Muscle layer of colon (tissue), 2 donors: ENCODE results near the gene NR1D2.
"Not testable (repeated sequence)": the region's sequence is repeated elsewhere in the genome, so short reads cannot be mapped to it uniquely, and the experiment has no call there.

Source experiments
- H3K27ac ChIP-seq: one replicate; pipeline ENCODE4 v1.7.0; 2013; ENCODE audit warnings: low read depth, mild to moderate bottlenecking, low read length, moderate library complexity
- H3K27me3 ChIP-seq, 2 donors: one replicate each; pipeline ENCODE4 v1.7.0; 2013; ENCODE audit warnings: low read length in 2 of 2, mild to moderate bottlenecking in 2 of 2; ENCODE audit not compliant: insufficient read depth in 2 of 2, control insufficient read depth in 1 of 2
- H3K36me3 ChIP-seq: one replicate; pipeline ENCODE4 v1.7.0; 2013; ENCODE audit warnings: mild to moderate bottlenecking, low read length; ENCODE audit not compliant: insufficient read depth
- H3K4me1 ChIP-seq: one replicate; pipeline ENCODE4 v1.7.0; 2013; ENCODE audit warnings: mild to moderate bottlenecking, low read length; ENCODE audit not compliant: insufficient read depth
- H3K4me3 ChIP-seq, 2 donors: one replicate each; pipeline ENCODE4 v1.7.0; 2013; ENCODE audit warnings: low read length in 2 of 2, low read depth in 1 of 2, mild to moderate bottlenecking in 1 of 2, moderate library complexity in 1 of 2
- H3K9ac ChIP-seq: one replicate; pipeline ENCODE4 v1.7.0; 2013; ENCODE audit warnings: low read length
- H3K9me3 ChIP-seq: one replicate; pipeline ENCODE4 v1.7.0; 2013; ENCODE audit warnings: mild to moderate bottlenecking, low read length
- donor health status: abdominal sarcoma.
- donor health status: Adenocarcinoma of cecum.

The NR1D2 gene

DNA sequence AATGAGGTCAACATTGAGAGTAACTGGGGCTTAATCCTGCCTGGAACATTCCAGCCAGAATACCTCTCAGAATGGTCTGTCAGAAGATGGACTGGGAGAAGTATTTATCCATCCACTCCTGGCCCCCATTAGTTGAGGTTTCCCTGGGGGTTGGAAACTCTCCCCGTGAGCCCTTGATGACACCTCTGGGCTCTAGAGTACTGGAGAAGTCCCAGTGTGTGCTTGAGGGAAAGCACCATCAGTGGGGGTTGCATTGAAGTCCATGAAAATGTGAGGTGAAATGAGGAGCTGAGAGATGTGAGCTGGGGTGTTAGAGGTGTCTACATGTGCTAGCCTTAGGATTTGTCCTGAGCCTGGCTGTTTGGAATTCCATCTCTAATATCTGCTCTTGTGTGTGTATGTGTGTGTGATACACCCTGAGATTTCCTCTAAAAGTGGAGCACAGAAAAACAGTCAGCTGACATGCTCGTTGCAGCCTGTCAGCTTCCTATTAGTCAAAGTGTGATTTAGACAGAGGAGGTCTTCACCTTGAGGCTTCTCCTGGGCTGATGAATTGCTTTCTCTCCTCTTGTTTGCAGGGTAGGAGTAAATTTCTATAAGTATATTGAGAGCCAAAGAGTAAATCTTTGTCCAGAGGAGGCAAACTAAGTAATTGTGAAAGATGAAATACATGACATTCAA lies 67.6 kb downstream of the NR1D2 start:
- Histone ChIP-seq H3K27me3 (no peaks in the 10 kb centered on the region), H3K27ac (no peak overlapping the region), H3K36me3 (no peaks in the 10 kb centered on the region), H3K9ac (no peak overlapping the region), H3K4me1 (no peaks in the 10 kb centered on the region), H3K9me3 (no peaks in the 10 kb centered on the region), H3K4me3 (no peak overlapping the region)

DNA sequence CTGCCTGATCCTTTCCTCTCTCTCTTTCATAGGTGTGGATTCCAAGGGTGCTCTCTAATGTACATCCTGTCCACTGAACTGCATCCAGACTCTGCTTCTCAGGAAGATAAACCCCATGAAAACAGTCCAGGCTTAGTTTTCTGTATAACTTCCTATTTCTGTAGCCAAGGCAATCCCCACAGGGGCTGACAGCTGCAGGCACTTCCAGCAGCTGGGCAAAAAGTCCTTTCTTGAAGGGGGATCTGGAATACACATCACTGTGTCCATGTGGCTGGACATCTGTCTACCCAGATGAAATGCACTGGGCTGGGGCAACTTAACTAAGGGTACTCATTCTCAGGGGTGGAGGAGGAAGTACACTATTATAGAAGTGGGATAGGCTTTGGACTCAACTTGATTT lies 72.2 kb downstream of the NR1D2 start:
- Histone ChIP-seq H3K4me3 (no peak overlapping the region), H3K4me1 (no peaks in the 10 kb centered on the region), H3K27ac (no peak overlapping the region), H3K36me3 (no peaks in the 10 kb centered on the region), H3K9ac (no peak overlapping the region), H3K9me3 (no peaks in the 10 kb centered on the region), H3K27me3 (no peaks in the 10 kb centered on the region)

DNA sequence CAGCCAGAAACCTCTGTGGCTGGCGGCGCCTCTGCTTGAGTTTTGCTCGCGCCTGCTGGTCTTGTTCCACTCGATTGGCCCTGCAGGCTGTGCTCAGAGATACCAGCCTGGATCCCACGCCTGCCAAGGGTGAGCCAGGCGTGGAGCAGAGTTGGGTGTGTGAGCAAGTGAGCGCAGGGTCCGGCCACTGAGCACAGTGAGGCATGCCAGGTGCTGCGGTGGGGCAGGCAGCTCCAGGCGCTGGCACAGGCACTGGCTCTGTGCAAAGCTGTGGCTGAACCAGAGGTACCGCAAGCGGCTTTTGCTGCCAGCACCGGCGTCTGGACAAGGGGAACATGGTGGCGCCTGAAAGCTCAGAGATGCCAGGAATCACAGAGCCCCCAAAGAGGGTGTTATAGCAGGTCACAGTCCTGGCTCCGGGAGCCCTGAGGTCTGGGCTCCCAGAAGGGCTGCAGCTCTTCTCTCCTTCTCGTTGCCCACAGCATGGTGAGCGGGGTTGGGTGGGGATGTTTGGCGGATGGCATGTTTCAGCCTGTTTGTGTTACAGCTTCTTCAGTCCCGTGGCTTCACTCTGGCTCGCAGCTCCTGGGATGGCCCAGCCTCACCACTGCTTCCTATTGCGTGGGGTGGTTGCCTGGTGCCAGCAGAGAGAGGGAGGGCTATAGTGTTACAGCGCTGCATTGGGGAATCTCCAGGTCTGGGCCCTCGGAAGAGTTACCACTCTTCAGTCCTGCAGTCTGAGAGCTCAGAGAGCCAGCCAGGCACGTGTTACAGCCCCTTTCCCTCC lies 73.9 kb downstream of the NR1D2 start:
- H3K9ac ChIP-seq, result no peak overlapping the region
- no peaks in the 10 kb centered on the region for H3K9me3 ChIP-seq
- no peak overlapping the region for H3K27ac ChIP-seq
- H3K4me1 ChIP-seq, result no peaks in the 10 kb centered on the region
- no peaks in the 10 kb centered on the region for H3K27me3 ChIP-seq
- H3K36me3 ChIP-seq, result no peaks in the 10 kb centered on the region
- H3K4me3 ChIP-seq, result no peak overlapping the region

GRCh38 chr3:24019585-24019984 lies 74.5 kb downstream of the NR1D2 start:
- Histone ChIP-seq H3K9me3 (no peaks in the 10 kb centered on the region), H3K36me3 (no peaks in the 10 kb centered on the region), H3K9ac (no peak overlapping the region), H3K27me3 (no peaks in the 10 kb centered on the region), H3K4me1 (no peaks in the 10 kb centered on the region), H3K27ac (no peak overlapping the region), H3K4me3 (no peak overlapping the region)

DNA sequence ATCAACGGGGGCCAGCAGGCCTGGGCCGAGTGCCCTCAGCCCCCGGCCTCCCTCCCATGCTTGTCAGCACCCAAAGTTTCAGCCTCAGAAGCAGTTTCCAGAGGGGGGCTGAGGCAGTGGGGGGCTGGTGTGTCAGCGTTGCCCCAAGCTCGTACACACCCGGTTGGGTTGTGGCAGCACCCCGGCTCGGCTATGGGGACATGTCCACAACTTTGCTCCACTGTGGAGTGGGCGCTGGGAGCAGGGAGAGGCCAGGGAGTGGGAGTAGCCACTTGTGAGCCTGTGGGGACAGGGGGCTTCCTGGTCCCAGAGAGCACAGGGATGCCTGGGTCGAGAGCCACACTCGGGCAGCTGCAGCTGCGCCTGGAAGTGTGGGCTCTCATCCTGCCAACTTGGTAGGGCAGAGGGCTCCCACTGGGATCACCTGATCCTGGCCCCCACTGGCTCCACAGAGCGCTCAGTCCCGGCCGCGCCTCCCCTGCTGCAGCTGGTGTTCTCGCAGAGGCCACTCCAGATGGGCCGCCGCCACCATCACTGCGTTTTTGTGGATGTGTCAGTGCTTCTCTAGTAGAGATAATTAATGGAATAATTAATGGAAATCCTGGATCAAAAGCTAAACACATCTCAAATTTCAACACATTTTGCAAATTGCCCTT lies 75.1 kb downstream of the NR1D2 start:
- Histone ChIP-seq H3K9me3 (no peaks in the 10 kb centered on the region), H3K4me1 (no peaks in the 10 kb centered on the region), H3K36me3 (no peaks in the 10 kb centered on the region), H3K27ac (no peak overlapping the region), H3K9ac (no peak overlapping the region), H3K4me3 (no peak overlapping the region), H3K27me3 (no peaks in the 10 kb centered on the region)

- Histone ChIP-seq H3K4me3 (no peak overlapping the region), H3K4me1 (no peaks in the 10 kb centered on the region), H3K9ac (no peak overlapping the region)
Observed at GRCh38 chr3:24023197-24023596, 78.1 kb downstream of the NR1D2 start.

GRCh38 chr3:24025805-24026204 lies 80.7 kb downstream of the NR1D2 start:
- Histone ChIP-seq H3K9me3 (no peaks in the 10 kb centered on the region), H3K27ac (no peak overlapping the region), H3K27me3 (no peaks in the 10 kb centered on the region), H3K4me3 (no peak overlapping the region), H3K9ac (no peak overlapping the region), H3K4me1 (no peaks in the 10 kb centered on the region), H3K36me3 (no peaks in the 10 kb centered on the region)

More at GRCh38 chr3:24023197-24023596, 78.1 kb downstream of the NR1D2 start:
- Histone ChIP-seq H3K27me3 (no peaks in the 10 kb centered on the region), H3K36me3 (no peaks in the 10 kb centered on the region), H3K9me3 (no peaks in the 10 kb centered on the region), H3K27ac (no peak overlapping the region)

DNA sequence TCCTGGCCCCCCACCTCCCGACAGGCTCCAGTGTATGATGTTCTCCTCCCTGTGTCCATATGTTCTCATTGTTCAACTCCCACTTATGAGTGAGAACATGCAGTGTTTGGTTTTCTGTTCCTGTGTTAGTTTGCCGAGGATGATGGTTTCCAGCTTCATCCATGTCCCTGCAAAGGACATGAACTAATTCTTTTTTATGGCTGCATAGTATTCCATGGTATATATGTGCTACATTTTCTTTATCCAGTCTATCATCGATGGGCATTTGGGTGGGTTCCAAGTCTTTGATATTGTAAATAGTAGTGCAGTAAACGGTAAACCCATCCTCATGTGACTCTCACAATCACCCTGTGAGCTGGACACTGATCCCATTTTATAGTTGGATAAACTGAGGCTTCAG lies 81.6 kb downstream of the NR1D2 start:
- H3K9me3 ChIP-seq, result not testable (repeated sequence)

DNA sequence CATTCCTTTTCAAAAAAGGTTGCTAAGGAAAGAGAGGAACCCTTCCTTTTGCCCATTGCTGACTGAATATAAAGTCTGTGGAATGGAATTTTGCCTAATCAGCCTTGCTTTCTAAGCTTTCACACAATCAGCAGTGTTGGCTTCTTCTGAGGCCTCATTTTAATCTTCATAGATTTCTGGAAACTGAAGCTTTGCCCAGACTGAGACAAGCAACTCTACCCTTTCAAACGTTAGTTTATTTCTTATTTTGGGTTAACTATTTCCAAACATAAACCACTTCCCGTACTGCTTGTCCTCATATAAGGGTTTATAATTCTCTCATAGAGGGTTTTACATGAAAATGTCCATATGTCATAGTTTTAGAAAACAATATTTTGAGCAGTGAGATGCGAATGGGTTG lies 82.9 kb downstream of the NR1D2 start:
- Histone ChIP-seq H3K36me3 (no peaks in the 10 kb centered on the region), H3K9me3 (no peaks in the 10 kb centered on the region), H3K27ac (no peak overlapping the region), H3K9ac (no peak overlapping the region), H3K27me3 (no peaks in the 10 kb centered on the region), H3K4me3 (no peak overlapping the region), H3K4me1 (no peaks in the 10 kb centered on the region)

More for the DNA sequence above, 81.6 kb downstream of the NR1D2 start:
- H3K27ac ChIP-seq, H3K36me3 ChIP-seq, H3K4me1 ChIP-seq, H3K9ac ChIP-seq, H3K27me3 ChIP-seq, H3K4me3 ChIP-seq: not testable (repeated sequence)
